ENCODE results near the gene PRSS57.
"Not testable (repeated sequence)": the region's sequence is repeated elsewhere in the genome, so short reads cannot be mapped to it uniquely, and the experiment has no call there.

Gene PRSS57

GRCh38 chr19:695352-695949 lies at the start of gene PRSS57:
Gene PRSS57 (minus strand): TSS chr19:695452. CDS start chr19:695430, 22 bp downstream.
- TF ChIP-seq CTCF (IDR thresholded peaks at IDR 0.05) = no peak
- intact Hi-C loops (cut with DNase I; ENCODE audit: low total_unique reads) = no loop called here
- no peak within 1 kb of the TSS for H3K4me3 ChIP-seq
- no peaks in the 10 kb centered on the region for H3K36me3 ChIP-seq
- H3K4me1 ChIP-seq = no peaks in the 10 kb centered on the region
- no peak within 1 kb of the TSS for H3K27ac ChIP-seq
- DNase-seq = no peak
- H3K9me3 ChIP-seq = no peaks in the 10 kb centered on the region
- H3K27me3 ChIP-seq = peaks cover 0 to 42% of the 10 kb centered on the region in 2 donors

DNA sequence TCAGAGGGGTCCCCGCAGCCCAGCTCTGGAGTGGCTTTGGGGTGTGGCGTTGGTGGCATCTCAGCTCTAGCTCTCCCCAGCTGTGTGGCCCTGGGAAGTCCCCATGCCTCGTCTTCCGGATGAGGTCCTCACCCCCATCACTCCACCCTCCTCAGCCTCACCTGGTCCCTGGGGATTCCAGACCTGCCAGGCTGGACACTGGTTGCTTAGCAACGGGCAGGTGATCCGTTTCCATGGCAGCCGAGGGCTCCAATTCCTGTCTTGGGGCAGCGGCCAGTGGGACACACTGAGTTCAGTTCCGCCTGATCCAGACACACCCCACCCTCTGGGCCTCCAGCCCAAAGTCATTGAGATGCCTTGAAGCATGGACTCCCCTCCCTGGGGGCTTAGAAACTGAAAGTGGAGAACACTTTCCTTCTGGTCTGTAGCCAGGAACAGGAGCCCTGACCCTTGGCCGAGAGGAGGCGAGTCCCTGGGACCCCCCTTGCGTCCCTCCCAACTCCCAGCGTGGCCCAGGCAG lies 48.0 kb upstream of the PRSS57 start:
- H3K27ac ChIP-seq = no peak overlapping the region
- peaks cover 0 to 34% (median 13%) of the 10 kb centered on the region in 3 donors for H3K9me3 ChIP-seq
- intact Hi-C loops (cut with DNase I; ENCODE audit: low total_unique reads) = no loop called here
- TF ChIP-seq CTCF (IDR thresholded peaks at IDR 0.05) = no peak
- H3K27me3 ChIP-seq = peaks cover 0 to 21% of the 10 kb centered on the region in 2 donors
- no peak overlapping the region for H3K4me3 ChIP-seq
- H3K4me1 ChIP-seq = no peaks in the 10 kb centered on the region
- peaks cover 0 to 22% (median 22%) of the 10 kb centered on the region in 3 donors for H3K36me3 ChIP-seq
- no peak for DNase-seq

GRCh38 chr19:742540-743075 lies 47.4 kb upstream of the PRSS57 start:
- intact Hi-C loops (cut with DNase I; ENCODE audit: low total_unique reads) = no loop called here
- peaks cover 0 to 19% (median 18%) of the 10 kb centered on the region in 3 donors for H3K36me3 ChIP-seq
- TF ChIP-seq CTCF (IDR thresholded peaks at IDR 0.05) = no peak
- H3K27me3 ChIP-seq = peaks cover 0 to 19% of the 10 kb centered on the region in 2 donors
- H3K4me3 ChIP-seq = no peak overlapping the region
- H3K4me1 ChIP-seq = no peaks in the 10 kb centered on the region
- DNase-seq = no peak
- no peak overlapping the region for H3K27ac ChIP-seq
- peaks cover 0 to 28% (median 7%) of the 10 kb centered on the region in 3 donors for H3K9me3 ChIP-seq

DNA sequence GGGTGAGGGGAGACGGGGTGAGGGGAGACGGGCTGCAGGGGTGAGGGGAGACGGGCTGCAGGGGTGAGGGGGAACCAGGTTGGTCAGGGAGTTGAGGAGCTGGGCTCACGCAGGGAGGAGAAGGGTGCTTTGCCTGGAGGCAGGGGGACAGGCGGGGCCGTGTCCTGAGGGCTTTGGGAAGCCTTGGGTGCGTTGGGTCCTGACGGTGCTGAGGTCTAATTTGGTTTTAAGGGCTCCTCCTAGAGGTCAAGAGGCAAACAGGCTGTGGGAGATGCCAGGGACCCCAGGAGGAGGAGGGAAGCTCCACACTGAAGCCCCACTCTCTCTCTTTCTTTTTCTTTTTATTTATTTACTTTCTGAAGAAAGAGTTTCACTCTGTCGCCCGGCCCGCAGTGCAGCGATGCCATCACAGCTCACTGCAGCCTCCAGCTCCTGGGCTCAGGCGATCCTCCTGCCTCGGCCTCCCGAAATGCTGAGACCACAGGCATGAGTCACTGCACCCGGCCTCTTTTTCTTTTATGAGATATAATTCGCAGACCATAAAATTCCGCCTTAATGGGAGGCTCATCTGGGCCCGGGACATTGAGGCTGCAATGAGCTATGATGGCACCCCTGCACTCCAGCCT lies 46.4 kb upstream of the PRSS57 start:
- TF ChIP-seq CTCF (IDR thresholded peaks at IDR 0.05) = no peak
- Histone ChIP-seq H3K27ac (no peak overlapping the region), H3K4me1 (no peaks in the 10 kb centered on the region), H3K4me3 (no peak overlapping the region), H3K36me3 (peaks cover 0 to 9% (median 8%) of the 10 kb centered on the region in 3 donors), H3K9me3 (peaks cover 0 to 19% (median 0%) of the 10 kb centered on the region in 3 donors), H3K27me3 (peaks cover 0 to 23% of the 10 kb centered on the region in 2 donors)
- intact Hi-C loops (cut with DNase I; ENCODE audit: low total_unique reads) = no loop called here
- no peak for DNase-seq

DNA sequence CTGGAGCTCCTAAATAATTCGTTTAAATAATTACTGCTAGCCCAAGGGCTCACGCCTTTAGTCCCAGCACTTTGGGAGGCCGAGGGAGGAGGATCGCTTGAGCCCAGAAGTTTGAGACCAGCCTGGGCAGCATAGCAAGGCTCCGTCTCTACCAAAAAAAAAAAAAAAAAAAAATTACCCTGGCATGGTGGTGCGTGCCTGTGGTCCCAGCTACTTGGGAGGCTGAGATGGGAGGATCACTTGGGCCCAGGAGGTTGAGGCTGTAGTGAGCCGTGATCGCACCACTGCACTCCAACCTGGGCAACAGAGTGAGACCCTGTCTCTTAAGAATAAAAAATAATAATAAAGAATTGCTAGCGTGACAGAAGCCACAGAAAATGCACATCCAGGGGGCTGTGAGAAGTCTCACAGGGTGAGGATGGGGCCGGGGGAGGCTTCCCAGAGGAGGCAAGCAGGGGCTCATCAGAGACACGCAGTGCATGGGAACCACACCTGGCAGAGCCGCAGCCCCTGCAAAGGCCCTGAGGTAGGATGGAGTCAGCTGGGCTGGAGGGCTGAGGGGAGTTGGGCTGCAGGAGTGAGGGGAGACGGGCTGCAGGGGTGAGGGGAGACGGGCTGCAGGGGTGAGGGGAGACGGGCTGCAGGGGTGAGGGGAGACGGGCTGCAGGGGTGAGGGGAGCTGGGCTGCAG lies 45.7 kb upstream of the PRSS57 start:
- DNase-seq; H3K4me3 ChIP-seq; H3K4me1 ChIP-seq; H3K27ac ChIP-seq; H3K36me3 ChIP-seq; intact Hi-C loops (cut with DNase I; ENCODE audit: low total_unique reads): not testable (repeated sequence)
- peaks cover 0 to 23% of the 10 kb centered on the region in 2 donors for H3K27me3 ChIP-seq
- peaks cover 0 to 14% (median 0%) of the 10 kb centered on the region in 3 donors for H3K9me3 ChIP-seq

Measured in tibial artery (tissue), 4 donors.